Embryonic facial prominence (tissue), 1 donor: ENCODE measurements around the gene DENND1A.

Experiments
- DNase-seq: peaks from one replicate; pipeline ENCODE4 v3.0.0-alpha.2; 2016; ENCODE audit errors: extremely low spot score

Gene DENND1A

DNA sequence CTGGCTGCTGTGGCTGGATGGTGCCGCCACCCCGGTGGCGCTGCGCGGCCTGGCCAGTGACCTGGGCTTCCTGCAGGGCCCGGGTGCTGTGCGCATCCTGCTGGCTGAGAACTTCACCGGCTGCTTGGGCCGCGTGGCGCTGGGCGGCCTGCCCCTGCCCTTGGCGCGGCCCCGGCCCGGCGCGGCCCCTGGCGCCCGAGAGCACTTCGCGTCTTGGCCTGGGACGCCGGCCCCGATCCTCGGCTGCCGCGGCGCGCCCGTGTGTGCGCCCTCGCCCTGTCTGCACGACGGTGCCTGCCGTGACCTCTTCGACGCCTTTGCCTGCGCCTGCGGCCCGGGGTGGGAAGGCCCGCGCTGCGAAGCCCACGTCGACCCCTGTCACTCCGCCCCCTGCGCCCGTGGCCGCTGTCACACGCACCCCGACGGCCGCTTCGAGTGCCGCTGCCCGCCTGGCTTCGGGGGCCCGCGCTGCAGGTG, 556.4 kb downstream of the DENND1A start:
- no peak for DNase-seq

DNA sequence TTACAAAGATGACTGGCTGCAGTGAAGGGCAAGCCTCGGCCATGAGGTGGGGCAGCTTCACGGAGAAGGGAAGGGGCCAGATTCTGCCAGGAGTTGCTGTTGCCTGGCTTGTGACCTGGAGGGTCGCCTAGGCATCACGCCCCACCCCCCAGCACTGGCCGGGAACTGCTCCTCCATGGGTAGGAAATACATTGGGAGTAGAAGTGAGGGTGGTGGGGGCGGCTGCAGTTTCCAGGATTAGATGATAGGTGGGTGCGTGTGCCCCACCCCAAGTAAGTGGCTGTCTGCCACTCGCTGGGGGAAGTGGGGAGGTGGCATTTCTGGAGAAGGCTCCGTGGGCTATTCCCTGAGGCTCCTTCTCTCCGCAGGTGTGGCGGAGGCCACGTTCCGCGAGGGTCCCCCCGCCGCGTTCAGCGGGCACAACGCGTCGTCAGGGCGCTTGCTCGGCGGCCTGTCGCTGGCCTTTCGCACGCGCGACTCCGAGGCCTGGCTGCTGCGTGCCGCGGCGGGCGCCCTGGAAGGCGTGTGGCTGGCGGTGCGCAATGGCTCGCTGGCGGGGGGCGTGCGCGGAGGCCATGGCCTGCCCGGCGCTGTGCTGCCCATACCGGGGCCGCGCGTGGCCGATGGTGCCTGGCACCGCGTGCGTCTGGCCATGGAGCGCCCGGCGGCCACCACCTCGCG, 557.0 kb downstream of the DENND1A start:
- DNase-seq, result no peak

DNA sequence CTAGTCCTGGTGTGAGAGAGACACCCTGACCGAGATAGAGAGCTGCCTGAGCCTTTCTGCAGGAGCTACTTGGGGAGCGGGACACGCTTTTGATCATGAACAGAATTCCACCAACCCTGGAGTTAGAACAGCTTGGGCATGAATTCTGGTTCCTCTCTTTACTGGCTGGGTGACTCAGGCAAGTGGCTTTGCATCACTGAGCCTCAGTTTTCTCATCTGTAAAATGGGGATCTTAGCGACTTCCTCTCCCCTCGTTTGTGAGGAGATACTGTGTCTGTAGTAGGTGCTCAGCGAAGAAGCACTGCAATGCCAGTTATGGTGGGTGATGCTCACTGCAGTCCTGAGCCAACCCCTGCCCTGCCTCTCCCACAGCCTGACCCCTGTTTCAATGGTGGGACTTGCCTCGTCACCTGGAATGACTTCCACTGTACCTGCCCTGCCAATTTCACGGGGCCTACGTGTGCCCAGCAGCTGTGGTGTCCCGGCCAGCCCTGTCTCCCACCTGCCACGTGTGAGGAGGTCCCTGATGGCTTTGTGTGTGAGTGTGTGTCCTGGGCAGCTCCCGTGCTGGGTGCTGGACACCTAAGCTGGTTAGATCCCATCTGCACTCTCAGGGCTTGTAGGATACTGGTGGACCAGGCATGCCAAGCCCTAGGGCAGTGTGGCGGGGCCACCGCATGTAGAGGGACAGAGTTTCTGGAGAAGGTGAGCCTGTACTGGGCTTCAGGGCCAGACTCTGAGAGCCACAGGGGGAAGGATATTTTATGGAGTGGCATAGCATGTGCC, 557.9 kb downstream of the DENND1A start:
- DNase-seq, result no peak

DNA sequence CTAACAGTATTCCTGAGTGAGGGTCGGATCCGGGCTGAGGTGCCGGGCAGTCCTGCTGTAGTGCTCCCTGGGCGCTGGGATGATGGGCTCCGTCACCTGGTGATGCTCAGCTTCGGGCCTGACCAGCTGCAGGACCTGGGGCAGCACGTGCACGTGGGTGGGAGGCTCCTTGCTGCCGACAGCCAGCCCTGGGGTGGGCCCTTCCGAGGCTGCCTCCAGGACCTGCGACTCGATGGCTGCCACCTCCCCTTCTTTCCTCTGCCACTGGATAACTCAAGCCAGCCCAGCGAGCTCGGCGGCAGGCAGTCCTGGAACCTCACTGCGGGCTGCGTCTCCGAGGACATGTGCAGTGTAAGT, 558.7 kb downstream of the DENND1A start:
- DNase-seq, result no peak

DNA sequence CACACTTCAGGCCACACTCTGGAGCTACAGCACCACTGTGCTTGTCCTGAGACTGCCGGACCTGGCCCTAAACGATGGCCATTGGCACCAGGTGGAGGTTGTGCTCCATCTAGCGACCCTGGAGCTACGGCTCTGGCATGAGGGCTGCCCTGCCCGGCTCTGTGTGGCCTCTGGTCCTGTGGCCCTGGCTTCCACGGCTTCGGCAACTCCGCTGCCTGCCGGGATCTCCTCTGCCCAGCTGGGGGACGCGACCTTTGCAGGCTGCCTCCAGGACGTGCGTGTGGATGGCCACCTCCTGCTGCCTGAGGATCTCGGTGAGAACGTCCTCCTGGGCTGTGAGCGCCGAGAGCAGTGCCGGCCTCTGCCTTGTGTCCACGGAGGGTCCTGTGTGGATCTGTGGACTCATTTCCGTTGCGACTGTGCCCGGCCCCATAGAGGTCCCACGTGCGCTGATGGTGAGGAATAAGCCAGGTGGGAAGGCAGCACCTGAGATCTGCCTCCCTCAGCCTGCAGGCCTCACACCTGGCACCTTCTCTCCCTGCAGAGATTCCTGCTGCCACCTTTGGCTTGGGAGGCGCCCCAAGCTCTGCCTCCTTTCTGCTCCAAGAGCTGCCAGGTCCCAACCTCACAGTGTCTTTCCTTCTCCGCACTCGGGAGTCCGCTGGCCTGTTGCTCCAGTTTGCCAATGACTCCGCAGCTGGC, 559.2 kb downstream of the DENND1A start:
- DNase-seq, result no peak

DNA sequence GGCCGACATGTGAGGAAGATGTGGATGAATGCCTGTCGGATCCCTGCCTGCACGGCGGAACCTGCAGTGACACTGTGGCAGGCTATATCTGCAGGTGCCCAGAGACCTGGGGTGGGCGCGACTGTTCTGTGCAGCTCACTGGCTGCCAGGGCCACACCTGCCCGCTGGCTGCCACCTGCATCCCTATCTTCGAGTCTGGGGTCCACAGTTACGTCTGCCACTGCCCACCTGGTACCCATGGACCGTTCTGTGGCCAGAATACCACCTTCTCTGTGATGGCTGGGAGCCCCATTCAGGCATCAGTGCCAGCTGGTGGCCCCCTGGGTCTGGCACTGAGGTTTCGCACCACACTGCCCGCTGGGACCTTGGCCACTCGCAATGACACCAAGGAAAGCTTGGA, 559.8 kb downstream of the DENND1A start:
- no peak for DNase-seq

DNA sequence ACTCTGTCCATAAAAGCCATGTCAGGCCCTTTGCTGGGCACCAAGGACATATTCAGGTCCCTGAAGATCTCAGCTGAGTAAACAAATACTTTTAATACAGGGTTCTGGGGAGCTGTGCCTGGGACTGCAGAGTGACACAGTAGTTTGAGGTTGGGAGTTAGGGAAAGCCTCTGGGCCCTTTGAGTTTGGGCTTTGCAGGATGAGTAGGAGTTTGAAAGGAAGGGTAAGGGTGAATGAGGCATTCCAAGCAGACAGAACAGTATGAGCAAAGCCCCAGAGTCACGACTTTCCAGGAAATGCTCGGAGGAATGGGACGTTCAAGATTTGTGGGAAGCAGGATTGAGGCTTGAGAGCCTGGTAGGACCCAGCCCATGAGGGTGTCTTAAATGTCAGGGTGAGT, 560.6 kb downstream of the DENND1A start:
- no peak for DNase-seq

DNA sequence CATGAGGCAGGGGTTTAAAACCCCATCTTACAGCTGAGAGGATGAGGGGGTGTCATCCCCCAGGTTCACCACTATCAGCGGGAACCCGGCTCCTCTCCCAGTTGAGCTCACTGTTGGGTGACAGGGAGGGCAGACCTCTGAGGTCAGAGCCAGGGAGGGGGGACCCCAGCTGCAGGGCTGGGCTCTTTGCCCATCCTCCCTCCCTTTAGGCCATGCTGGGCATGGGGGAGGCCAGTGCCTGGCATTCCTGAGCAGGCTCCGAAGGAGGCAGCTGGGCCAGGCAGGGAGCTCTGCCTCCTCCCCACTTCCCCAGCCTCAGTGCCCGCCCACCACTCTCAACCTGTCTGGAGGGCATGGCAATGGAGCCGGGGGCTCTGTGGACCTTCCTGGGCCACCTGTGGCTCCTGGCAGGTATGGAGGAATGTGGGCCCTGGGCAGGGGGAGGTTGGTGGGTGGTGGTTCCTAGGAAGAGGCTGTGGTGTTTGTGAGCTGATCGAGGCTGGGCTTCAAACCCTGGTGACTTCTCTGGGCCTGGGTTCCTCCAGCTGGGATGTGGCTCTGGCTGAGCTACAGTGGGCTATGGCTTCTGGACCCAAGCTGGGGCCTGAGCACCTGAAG, 561.3 kb downstream of the DENND1A start:
- DNase-seq, result no peak

DNA sequence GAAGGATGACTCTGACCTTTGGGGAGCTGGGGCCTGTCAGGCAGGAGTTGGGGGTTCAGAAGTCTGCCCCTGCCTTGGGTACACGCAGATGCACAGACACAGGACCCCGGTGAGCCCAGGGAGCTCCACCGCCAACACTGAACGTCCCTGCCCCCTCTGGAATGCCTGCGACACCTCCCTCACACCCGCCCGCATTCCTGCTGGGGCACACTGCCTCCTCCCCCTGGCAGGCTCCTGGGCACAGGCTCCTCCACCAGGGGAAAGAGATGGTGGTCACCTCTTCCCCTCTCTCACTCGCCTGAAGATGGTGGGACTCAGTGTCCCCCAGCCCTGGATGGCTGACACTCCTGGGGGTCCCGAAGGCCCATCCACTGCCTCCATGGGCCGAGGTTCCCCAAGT, 561.9 kb downstream of the DENND1A start:
- no peak for DNase-seq

DNA sequence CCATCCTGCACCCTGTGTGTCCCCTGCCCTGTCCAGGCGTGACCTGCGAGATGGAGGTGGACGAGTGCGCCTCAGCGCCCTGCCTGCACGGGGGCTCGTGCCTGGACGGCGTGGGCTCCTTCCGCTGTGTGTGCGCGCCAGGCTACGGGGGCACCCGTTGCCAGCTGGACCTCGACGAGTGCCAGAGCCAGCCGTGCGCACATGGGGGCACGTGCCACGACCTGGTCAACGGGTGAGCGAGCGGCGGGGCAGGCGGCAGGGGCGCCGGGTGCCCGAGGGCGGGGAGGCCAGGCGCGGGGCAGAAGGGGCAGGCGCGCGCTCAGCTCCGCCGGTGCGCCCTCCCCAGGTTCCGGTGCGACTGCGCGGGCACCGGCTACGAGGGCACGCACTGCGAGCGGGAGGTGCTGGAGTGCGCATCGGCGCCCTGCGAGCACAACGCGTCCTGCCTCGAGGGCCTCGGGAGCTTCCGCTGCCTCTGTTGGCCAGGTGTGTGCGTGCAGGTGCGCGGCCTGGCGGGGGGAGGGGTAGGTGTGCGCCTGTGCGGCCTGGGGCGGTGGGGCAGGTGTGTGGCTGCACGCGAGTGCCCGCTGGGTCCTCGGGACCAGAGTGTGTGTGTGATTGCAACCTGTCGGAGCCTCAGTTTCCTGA, 563.9 kb downstream of the DENND1A start:
- no peak for DNase-seq

DNA sequence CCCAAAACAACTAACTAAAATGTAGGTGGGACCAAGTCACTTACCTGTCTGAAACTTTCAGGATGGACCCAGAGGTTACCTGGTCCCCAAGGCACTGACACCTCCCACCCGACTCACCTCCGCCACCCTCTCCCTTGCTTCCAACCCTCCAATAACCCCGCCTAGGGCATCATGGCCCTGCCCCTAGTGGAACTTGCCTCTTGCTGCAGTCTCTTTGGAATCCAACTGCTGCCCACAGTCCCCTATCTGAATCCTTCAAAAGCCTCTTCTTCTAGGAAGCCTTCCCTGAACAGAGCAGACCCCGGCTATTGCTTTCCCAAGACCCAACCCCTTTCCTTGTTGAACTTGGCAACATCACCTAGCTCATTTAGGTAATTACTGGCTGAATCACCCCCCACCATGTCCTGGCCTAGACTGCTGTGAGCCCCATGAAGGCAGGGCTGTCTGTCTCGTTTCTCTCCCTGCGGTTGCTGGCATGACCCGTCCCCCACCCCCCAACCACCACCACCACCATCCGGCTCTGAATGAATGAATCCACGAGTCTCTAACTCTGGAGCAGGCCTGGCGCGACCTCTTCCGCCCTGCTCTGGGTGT, 564.5 kb downstream of the DENND1A start:
- DNase-seq, result no peak

DNA sequence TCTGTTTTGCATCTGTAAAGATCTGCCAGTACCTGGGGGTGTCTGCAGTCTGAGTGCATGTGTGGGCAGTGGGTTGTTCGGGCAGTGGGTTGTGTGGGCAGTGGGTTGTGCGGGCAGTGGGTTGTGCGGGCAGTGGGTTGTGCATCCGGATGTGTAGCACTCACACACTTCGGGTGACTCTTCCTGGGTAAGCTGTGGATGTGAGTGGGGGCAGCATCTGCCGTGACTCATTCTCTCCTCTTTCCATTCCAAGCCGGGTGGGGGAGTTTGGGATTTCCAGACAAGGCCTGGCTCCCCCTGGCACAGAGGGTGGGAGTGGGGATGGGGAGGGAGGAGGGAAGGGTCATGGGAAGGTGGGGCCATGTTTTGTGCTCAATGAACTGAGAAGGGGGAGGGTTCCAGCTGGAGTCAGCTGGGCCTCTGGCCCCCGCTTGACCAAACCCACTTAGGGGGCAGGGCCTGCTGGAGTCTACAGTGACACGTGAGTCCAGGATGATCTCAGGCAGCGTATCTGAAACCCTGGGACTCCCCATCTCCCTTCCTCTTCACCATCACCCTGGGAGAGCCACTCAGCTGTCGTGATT, 565.6 kb downstream of the DENND1A start:
- DNase-seq, result no peak

DNA sequence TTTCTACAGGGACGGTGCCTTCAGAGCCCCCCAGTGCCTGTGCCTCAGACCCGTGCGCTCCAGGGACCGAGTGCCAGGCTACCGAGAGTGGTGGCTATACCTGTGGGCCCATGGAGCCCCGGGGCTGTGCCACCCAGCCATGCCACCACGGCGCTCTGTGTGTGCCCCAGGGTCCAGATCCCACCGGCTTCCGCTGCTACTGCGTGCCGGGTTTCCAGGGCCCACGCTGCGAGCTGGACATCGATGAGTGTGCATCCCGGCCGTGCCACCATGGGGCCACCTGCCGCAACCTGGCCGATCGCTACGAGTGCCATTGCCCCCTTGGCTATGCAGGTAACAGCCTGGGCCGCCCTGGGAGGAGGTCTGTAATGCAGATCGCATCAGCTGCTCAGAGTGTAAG, 567.1 kb downstream of the DENND1A start:
- DNase-seq, result no peak

DNA sequence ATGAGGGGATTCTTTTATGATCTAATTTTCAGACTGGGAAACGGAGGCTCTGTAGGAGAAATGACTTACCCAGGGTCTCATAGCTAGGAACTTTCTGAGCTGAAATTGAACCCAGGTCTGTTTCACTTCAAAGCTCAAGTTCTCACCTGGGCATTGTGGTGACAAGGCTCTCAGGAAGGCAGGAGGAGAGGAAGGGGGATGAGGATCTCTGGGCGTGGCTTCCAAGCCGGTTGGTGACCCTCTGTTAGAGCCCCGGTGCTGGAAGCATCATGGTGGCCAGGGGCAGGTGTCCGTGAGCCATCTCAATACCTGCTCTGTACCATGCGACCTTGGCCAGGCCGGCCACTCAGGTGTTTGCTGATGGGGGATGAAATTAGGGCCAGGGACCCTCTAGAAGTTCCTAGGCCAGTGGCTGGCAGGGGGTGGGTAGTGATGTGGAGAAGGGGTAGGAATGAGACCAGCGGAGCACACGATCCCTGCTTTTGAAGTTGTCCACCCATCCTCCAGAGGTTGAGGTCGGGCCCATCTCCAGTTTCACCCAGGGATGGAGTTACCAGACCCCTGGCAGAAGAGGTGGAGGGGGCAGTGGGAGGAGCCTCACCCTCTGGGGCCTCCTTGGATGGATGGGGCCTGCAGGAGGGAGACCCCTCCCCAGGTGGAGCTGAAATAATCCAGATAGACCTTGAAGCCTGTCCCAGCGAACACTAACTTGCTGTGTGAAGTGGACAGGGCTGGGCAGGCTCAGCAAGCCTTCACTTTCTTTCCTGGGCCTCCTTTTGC, 568.0 kb downstream of the DENND1A start:
- no peak for DNase-seq

DNA sequence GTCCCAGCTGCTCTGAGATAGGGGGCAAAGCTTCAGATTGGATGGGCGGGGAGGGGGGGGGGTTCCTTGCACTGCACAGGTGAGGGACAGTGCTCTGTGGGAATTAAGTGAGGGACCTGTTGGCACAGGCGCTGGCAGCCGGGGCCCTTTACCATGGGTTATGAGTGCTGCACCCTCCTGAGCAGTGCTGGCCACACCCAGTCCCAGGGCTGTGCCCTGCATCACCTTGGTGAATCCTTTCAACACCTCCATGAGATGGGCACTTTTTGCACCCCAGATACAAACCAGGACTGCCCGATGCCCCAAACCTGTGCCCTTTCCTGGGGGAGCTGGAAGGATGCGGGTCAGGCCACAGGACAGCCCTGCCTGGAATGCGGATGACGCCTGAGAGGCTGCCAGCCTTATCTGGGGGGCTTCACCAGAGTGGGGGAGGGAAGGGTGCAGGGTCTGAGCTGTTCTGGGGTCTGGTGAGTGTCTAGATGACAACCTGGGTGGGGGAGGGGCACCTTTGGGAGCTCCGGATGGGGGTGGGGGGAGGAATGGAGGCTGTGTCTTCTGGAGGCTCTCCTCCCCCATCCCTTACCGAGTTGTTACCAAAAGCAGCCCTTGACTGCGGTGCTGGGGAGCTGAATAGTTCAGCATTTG, 568.7 kb downstream of the DENND1A start:
- no peak for DNase-seq

DNA sequence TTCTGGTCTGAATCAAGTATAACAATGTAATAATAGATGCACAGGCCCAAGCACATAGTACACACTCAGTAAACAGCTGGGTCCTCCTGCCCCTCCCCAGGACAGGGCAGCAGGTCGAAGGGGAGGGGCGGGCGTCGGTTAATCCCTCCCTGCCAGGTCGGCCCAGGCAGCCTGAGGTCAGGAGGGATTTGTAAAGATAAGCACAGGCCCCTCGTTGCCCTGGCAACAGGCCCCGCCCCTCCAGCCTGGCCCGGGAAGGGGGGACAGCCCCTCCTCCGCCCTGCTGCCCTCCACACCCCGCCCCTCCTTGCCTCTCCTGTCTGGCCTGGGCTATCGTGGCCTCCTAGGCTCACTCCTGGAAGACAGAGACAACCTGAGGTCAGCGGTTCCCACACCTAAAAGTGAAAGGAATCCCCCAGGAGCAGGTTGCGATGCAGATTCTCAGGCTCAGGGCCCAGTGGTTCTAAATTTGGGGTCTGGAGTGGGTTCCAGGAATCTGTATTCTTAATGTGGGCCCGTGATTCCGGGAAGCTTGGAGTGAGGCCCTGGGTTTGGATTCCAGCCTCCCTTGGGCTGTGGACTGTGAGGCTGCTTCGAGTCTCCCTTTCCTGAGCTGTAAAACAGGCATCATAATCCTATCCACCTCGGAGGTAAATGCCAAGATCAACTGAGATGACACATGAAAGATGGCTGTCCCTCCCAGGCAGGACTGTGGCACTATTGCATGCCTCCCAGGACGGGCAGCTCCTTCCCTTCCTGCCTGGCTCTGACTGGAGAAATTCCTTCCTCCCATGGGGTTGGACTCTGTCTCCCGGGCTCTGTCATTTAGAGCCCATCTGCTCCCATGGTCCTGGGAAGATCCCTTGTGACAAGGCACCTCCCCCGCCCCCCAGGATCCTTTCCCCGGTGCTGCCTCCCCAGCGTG, 569.5 kb downstream of the DENND1A start:
- no peak for DNase-seq

DNA sequence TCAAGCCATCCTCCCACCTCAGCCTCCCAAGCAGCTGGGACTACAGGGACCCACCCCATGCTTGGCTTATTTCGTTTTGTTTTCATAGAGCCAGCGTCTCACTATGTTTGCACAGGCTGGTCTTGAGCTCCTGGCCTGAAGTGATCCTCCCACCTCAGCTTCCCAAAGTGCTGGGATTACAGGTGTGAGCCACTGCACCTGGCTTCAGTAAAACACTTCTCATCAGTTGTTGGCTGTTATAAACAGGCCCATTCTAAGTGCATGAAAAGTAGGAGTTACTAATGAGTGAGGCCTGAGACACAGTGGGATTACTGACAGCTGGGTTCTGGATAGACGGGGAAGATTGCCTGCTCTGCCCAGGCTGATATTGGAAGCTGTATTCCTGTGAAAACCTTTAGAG, 570.4 kb downstream of the DENND1A start:
- no peak for DNase-seq

DNA sequence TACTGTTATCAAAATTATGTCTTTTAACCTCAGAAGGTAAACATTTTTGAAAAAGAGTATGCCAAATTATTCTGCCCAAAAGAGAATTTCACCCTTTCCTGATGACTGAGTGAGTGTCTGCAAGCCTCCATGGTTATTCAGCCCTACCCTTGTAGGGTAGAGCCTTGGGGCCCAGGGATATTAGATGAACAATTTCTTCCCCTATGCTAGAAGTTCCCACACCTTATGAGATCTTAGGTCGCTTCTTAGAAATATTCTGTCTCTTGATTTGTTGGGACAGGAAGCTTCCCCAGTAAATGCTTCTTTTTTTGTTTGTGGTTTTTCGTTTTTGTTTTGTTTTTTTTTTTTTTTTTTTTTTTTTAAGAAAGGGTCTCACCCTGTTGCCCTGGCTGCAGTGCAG, 570.8 kb downstream of the DENND1A start:
- DNase-seq, result no peak
